DOHH2 (cell line): ENCODE results near the gene SLC17A9.
A peak's percentile ranks its signal among the peaks of the same experiment; 100 is the strongest.

Source experiments
- EZH2phosphoT487 ChIP-seq: fragments of 200-600 bp; sonication (generic); IDR thresholded peaks from 2 replicates; pipeline ENCODE4 v1.6.1; 2017; ENCODE audit warnings: borderline replicate concordance, mild to moderate bottlenecking, antibody characterized with exemption, low read length, moderate library complexity, mixed read lengths
- TF ChIP-seq, protein P1 (sequence below): fragments of 200-600 bp; sonication (generic); IDR thresholded peaks from one replicate; pipeline ENCODE4 v1.5.1; 2014; ENCODE audit warnings: antibody characterized with exemption, mild to moderate bottlenecking, low read depth, low read length; ENCODE audit not compliant: poor library complexity, severe bottlenecking

DNA sequence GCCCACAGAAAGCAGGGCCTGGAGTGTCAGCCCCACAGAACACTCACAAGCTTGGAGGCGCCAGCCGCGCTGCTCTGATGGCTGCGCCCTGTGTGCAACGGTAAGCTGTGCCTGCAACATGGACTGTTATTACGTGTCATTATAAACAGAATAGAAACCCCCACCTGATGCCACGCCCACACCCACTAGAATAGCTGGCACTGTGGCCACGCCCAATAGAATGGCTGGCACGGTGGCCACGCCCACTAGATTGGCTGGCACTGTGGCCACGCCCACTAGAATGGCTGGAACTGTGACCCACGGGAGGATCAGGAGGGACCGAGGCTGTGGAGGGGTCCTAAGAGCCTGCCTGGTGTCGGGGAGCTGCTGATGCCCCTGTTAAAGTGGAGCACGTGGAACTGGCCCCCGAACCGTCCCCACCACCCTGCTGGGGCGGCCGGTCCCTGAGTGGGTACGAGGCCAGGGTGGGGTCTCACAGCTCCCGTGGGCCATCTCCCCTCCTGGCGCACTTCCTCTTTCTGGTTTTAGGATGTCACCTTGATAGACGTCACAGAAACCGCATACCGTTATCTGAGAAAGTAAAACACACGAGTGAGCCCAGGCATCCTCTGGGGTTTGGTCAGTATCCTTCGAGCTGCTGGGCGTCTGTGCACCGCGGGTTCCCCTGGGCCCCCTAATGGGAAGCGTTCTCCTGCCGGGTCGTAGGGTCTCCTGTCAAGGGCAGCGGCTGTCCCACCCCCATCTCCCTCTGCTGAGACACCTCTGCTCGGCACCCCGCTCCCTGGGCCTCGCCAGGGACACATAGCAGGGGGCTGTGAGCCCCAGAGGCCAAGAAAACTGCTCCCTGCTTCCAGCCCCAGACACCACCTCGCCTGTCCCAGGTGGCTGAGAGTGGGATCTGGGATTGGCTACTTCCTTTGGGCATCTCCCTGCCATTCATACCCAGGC is 25.4 kb downstream of the SLC17A9 start:
- TF ChIP-seq, protein P1, sequence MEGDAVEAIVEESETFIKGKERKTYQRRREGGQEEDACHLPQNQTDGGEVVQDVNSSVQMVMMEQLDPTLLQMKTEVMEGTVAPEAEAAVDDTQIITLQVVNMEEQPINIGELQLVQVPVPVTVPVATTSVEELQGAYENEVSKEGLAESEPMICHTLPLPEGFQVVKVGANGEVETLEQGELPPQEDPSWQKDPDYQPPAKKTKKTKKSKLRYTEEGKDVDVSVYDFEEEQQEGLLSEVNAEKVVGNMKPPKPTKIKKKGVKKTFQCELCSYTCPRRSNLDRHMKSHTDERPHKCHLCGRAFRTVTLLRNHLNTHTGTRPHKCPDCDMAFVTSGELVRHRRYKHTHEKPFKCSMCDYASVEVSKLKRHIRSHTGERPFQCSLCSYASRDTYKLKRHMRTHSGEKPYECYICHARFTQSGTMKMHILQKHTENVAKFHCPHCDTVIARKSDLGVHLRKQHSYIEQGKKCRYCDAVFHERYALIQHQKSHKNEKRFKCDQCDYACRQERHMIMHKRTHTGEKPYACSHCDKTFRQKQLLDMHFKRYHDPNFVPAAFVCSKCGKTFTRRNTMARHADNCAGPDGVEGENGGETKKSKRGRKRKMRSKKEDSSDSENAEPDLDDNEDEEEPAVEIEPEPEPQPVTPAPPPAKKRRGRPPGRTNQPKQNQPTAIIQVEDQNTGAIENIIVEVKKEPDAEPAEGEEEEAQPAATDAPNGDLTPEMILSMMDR, result no peak
- TF ChIP-seq EZH2phosphoT487, result 0 out of 2 replicates have a peak, but pooled peaks have one; percentile 38
